Pericardium fibroblast (primary cell): Measurements from ENCODE around the gene SMCP. TPM values are rescaled to one million over a fixed set of nuclear protein-coding genes. Genes with fewer than 3 reads are reported as not detected.

Experiments
- total RNA-seq: library from RNA; depleted of rRNA; stranded (reverse); fragments of >200 nt; gene quantifications from 2 replicates; pipeline ENCODE4 v1.2.3, GENCODE V29; 2015

SMCP gene
- total RNA-seq: not detected in 2 replicates

GRCh38 chr1:152878042-152878441 is at the start of gene SMCP:
TSS of gene SMCP (plus strand) at chr1:152878322. CDS start at chr1:152884423, 6,101 bp downstream.

GRCh38 chr1:152842556-152842955 is 35.6 kb upstream of the SMCP start, which contains the start of gene LCE6A:
TSS of gene LCE6A (plus strand) at chr1:152842856. CDS start at chr1:152843521, 665 bp downstream.

GRCh38 chr1:152859696-152860095 is 18.4 kb upstream of the SMCP start, which contains the start of gene LCE7A:
TSS of gene LCE7A (plus strand) at chr1:152859996. CDS start at chr1:152860698, 702 bp downstream.

GRCh38 chr1:152907686-152908601 is 29.8 kb downstream of the SMCP start, which contains the start of gene IVL:
TSS of gene IVL (plus strand) at chr1:152908546. CDS start at chr1:152909798, 1,252 bp downstream.

Other genes starting within 250 kb of the SMCP start
- not detected in 2 replicates for gene LCE2D, start 214.9 kb upstream of the SMCP start, total RNA-seq
- gene LCE2C, start 203.0 kb upstream of the SMCP start, total RNA-seq: not detected in 2 replicates
- gene LCE2B, start 192.2 kb upstream of the SMCP start, total RNA-seq: not detected in 2 replicates
- gene LCE2A, start 180.0 kb upstream of the SMCP start, total RNA-seq: not detected in 2 replicates
- not detected in 2 replicates for gene LCE4A, start 170.2 kb upstream of the SMCP start, total RNA-seq
- gene KPRP, start 120.3 kb upstream of the SMCP start, total RNA-seq: not detected in 2 replicates
- not detected in 2 replicates for gene LCE1F, start 103.2 kb upstream of the SMCP start, total RNA-seq
- not detected in 2 replicates for gene LCE1E, start 92.1 kb upstream of the SMCP start, total RNA-seq
- gene LCE1D, start 81.6 kb upstream of the SMCP start, total RNA-seq: not detected in 2 replicates
- gene LCE1C, start 71.7 kb upstream of the SMCP start, total RNA-seq: not detected in 2 replicates
- gene LCE1B, start 66.4 kb upstream of the SMCP start, total RNA-seq: not detected in 2 replicates
- not detected in 2 replicates for gene LCE1A, start 50.8 kb upstream of the SMCP start, total RNA-seq
- not detected in 2 replicates for gene LCE6A, start 35.5 kb upstream of the SMCP start, total RNA-seq
- gene LCE7A, start 18.3 kb upstream of the SMCP start, total RNA-seq: not detected in 2 replicates
- not detected in 2 replicates for gene IVL, start 30.2 kb downstream of the SMCP start, total RNA-seq
- gene SPRR5, start 68.9 kb downstream of the SMCP start, total RNA-seq: not detected in 2 replicates
- gene SPRR4, start 92.3 kb downstream of the SMCP start, total RNA-seq: not detected in 2 replicates
- not detected in 2 replicates for gene SPRR1A, start 105.8 kb downstream of the SMCP start, total RNA-seq
- not detected in 2 replicates for gene SPRR3, start 123.4 kb downstream of the SMCP start, total RNA-seq
- gene SPRR1B, start 152.9 kb downstream of the SMCP start, total RNA-seq: not detected in 2 replicates
- gene SPRR2D, start 162.8 kb downstream of the SMCP start, total RNA-seq: not detected in 2 replicates
- not detected in 2 replicates for gene SPRR2A, start 179.2 kb downstream of the SMCP start, total RNA-seq
- gene SPRR2B, start 193.3 kb downstream of the SMCP start, total RNA-seq: not detected in 2 replicates
- gene SPRR2E, start 216.2 kb downstream of the SMCP start, total RNA-seq: not detected in 2 replicates
- gene SPRR2F, start 235.2 kb downstream of the SMCP start, total RNA-seq: not detected in 2 replicates